ENCODE data around the gene APBA1.

APBA1 gene

DNA sequence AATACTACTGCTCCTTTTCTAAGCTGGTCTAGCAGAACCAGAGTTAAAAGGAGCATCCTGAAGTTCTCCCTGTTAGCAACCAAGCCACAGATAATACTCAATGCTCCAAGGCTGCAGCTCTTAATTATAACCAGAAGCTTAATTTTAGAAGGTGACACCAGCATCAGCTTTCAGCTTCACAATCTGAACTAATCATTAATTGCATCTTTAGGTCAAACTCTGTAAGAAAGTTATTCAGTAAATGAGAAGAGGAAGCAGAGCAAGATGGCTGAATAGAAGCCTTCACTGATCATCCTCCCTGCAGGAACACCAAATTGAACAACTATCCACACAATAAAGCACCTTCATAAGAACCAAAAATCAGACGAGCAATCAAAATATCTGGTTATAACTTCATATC is 38.5 kb downstream of the APBA1 start:
- Histone ChIP-seq H3K27me3 (peaks cover 3% of the 10 kb centered on the region), H3K9me3 (no peaks in the 10 kb centered on the region), H3K4me3 (ENCODE audit: low read depth in 1 of 2, low read length in 1 of 2) (no peak overlapping the region), H3K36me3 (no peaks in the 10 kb centered on the region), H3K27ac (no peak overlapping the region), H3K4me1 (ENCODE audit: control insufficient read depth in 1 of 2, insufficient read depth in 1 of 2, low read depth in 1 of 2, low read length in 1 of 2) (no peaks in the 10 kb centered on the region)
- TF ChIP-seq, protein P1, sequence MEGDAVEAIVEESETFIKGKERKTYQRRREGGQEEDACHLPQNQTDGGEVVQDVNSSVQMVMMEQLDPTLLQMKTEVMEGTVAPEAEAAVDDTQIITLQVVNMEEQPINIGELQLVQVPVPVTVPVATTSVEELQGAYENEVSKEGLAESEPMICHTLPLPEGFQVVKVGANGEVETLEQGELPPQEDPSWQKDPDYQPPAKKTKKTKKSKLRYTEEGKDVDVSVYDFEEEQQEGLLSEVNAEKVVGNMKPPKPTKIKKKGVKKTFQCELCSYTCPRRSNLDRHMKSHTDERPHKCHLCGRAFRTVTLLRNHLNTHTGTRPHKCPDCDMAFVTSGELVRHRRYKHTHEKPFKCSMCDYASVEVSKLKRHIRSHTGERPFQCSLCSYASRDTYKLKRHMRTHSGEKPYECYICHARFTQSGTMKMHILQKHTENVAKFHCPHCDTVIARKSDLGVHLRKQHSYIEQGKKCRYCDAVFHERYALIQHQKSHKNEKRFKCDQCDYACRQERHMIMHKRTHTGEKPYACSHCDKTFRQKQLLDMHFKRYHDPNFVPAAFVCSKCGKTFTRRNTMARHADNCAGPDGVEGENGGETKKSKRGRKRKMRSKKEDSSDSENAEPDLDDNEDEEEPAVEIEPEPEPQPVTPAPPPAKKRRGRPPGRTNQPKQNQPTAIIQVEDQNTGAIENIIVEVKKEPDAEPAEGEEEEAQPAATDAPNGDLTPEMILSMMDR (IDR thresholded peaks at IDR 0.05) = no peak

DNA sequence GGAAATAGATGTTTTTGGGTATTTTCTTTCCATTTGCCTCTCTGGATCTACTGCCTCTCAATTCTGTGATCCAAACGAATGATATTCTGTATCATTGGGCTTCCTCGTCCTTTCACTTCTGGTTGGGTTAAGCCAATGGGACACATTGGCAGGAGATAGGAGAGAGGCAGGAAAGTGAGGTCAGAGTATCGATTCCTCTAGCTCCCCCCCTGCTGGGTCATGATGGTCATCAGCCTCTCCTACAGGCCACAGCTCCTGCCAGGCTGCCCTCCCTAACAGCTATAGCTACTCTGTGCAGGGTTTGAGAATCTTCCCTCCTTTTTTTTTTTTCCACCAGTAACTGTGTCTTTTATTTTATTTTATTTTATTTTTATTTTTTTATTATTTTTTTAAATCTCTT is 39.4 kb downstream of the APBA1 start:
- TF ChIP-seq, protein P1 (IDR thresholded peaks at IDR 0.05) = no peak
- no peaks in the 10 kb centered on the region for H3K9me3 ChIP-seq

DNA sequence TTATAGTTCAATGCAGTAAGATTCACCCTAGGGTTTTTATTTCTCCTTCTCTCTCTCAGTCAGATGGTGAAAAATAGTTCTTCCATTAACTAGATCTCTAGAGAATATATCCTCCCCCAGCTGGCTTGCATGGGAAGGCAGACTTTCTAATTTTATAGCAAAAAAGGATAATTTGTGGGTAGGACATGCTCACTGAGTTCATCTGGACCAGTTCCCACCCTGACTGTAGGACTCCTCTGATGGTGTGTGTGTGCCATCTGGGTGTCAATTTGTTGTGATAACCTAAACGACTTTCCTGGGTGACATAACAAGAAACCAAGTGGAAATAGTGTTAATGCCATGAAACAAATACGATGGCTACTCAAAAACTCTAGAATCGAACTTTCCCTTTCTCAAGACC is 44.9 kb downstream of the APBA1 start:
- Histone ChIP-seq H3K27me3 (no peaks in the 10 kb centered on the region), H3K4me3 (ENCODE audit: low read depth in 1 of 2, low read length in 1 of 2) (no peak overlapping the region), H3K9me3 (no peaks in the 10 kb centered on the region), H3K4me1 (ENCODE audit: control insufficient read depth in 1 of 2, insufficient read depth in 1 of 2, low read depth in 1 of 2, low read length in 1 of 2) (no peaks in the 10 kb centered on the region), H3K27ac (no peak overlapping the region), H3K36me3 (no peaks in the 10 kb centered on the region)
- TF ChIP-seq, protein P1 (IDR thresholded peaks at IDR 0.05) = no peak

More for the DNA sequence above, 39.4 kb downstream of the APBA1 start:
- Histone ChIP-seq H3K27me3 (peaks cover 3% of the 10 kb centered on the region), H3K4me3 (ENCODE audit: low read depth in 1 of 2, low read length in 1 of 2) (no peak overlapping the region), H3K36me3 (no peaks in the 10 kb centered on the region), H3K4me1 (ENCODE audit: control insufficient read depth in 1 of 2, insufficient read depth in 1 of 2, low read depth in 1 of 2, low read length in 1 of 2) (no peaks in the 10 kb centered on the region), H3K27ac (no peak overlapping the region)

DNA sequence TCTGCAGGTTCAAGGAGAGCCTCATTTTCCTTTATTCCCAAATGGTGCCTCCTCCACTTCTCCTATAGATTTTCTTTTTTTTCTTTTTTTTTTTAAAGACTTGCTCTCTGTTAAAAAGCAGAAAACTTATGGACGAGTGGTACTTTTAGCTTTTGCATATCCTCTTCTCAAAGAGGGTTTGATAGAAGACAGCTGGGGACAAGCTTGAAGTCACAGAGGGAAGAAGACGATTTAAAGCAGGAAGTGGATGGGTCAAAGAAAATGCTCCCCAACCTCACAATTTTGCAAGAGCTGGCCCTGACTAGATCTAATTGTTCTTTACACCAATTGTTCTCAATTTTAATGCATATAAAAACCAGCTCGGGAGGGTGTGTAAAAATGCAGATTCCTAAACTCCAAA is 48.9 kb downstream of the APBA1 start:
- no peak overlapping the region for H3K27ac ChIP-seq
- no peak overlapping the region for H3K4me3 ChIP-seq (ENCODE audit: low read depth in 1 of 2, low read length in 1 of 2)
- H3K27me3 ChIP-seq = no peaks in the 10 kb centered on the region
- TF ChIP-seq, protein P1 (IDR thresholded peaks at IDR 0.05) = no peak
- no peaks in the 10 kb centered on the region for H3K9me3 ChIP-seq
- no peaks in the 10 kb centered on the region for H3K4me1 ChIP-seq (ENCODE audit: control insufficient read depth in 1 of 2, insufficient read depth in 1 of 2, low read depth in 1 of 2, low read length in 1 of 2)
- H3K36me3 ChIP-seq = no peaks in the 10 kb centered on the region

DNA sequence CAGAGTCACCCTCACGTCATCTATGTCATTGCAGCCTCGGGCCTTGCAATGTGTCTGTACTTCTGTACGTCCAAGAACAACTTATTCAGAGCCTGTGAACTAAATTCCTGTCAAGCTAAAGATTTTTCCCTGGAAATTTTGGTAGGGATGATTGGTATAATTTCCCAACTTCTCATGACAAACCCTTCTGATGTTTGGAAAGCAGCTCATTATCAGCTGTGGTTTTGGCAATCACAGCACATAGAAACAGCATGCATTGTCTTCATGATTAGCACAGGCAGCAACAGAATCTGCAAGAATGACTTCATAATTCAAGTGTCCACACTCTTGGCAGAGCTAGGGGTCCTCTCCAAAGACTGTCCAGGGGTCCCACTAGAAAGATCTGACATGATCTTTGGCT is 49.5 kb downstream of the APBA1 start:
- Histone ChIP-seq H3K4me1 (ENCODE audit: control insufficient read depth in 1 of 2, insufficient read depth in 1 of 2, low read depth in 1 of 2, low read length in 1 of 2) (no peaks in the 10 kb centered on the region), H3K27me3 (no peaks in the 10 kb centered on the region), H3K27ac (no peak overlapping the region), H3K4me3 (ENCODE audit: low read depth in 1 of 2, low read length in 1 of 2) (no peak overlapping the region), H3K36me3 (no peaks in the 10 kb centered on the region), H3K9me3 (no peaks in the 10 kb centered on the region)
- TF ChIP-seq, protein P1 (IDR thresholded peaks at IDR 0.05) = no peak
